Fibroblast of gingiva (primary cell): Measurements from ENCODE around the gene RAB3GAP2.
"Not testable (repeated sequence)": the region's sequence is repeated elsewhere in the genome, so short reads cannot be mapped to it uniquely, and the experiment has no call there.

Experiments
- DNase-seq: peaks from one replicate; pipeline ENCODE4 v3.0.0-alpha.2; 2011; ENCODE audit warnings: low read depth

The RAB3GAP2 gene

DNA sequence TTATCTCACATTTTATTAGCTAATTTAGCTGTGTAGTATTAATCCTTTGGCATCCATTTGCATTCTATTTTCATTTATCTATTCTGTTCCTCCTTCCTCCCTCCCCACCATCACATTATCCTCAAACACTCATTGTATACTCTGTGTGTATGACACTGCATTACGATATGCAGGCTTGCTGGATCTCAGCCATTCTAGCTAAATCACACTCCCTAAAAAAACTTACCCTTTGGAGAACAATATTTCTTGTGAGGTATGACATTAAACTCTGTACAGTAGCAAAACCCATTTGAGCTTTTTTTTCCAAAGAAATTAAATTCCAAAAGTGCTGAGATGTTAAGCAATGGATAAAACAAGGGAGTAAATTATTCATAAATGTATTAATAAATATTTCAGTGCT lies 11.4 kb upstream of the RAB3GAP2 start:
- DNase-seq = no peak

DNA sequence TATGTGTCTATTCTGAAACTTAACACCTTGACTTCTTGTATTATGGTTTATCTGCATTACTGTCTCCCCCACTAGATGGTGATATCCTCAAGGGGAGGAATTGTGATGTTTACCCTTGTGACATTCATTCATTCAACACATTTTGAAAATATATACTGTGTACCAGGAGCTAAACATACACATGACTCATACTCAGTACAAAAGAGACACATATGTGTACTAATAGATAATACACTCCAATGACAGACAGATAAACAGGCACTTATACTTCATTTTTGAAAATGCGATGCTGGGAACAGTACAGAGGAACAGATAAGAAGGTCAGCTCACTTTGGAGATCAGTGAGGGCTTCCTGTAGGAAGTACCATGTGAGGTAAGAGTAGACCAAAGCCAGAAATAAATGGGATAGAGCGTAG lies 8.9 kb upstream of the RAB3GAP2 start:
- peak; percentile 11 for DNase-seq

DNA sequence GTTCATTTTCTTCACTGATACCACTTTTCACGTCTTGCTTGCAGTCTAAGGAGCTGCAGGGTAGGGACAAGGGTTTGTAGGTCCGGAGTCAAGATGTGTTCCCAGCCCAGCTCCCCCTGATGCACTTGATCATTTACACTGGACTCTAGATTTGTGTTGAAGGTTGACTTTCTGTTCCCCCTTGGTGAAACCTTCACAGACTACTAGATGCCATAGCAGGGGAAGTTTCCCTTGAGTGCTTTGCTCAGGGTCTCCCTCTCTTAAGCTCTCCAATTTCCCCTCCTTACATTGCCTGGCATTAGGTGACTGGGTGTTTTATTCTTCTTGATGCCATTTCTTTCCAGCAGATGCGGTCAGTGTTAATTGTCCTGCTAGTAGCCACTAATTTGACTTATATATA lies 8.0 kb upstream of the RAB3GAP2 start:
- no peak for DNase-seq

DNA sequence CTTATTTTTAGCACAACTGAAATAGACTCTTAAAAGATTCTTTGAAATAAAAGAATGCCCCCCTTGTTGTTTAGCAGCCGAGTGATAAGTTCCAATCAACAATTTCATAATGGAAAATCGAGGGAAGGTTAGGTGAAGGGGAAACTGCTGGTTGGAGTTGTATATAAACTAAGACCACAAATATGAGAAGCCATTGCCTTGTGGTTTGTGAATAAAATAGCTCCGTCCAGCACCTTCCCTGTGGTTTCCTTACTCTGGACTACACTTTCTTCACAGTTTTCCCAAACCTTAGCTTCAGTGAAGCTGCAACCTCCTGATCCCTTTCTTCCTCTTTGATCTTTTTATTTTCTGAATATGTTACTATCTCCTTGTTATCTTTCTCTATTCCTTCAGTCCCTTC lies 6.7 kb upstream of the RAB3GAP2 start:
- DNase-seq = no peak

DNA sequence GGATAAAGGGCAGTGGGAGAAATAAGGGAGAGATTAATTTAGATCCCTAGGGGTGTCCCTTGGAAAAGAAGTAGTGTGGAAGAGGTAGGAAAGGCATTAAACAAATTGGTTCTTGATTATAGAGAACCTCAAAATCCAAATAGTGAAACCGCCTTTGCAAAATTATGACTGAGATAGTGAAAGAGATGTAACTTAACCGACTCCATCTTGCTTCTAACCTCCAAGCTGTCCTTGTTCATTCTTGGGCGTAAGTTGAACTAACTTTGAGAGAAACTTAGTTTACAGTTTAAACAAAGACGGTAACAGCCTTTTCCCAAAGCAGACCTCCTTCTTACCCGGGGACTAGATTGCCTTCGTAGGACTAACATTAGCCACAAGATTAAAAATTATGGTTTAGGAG lies 3.2 kb upstream of the RAB3GAP2 start:
- no peak for DNase-seq

DNA sequence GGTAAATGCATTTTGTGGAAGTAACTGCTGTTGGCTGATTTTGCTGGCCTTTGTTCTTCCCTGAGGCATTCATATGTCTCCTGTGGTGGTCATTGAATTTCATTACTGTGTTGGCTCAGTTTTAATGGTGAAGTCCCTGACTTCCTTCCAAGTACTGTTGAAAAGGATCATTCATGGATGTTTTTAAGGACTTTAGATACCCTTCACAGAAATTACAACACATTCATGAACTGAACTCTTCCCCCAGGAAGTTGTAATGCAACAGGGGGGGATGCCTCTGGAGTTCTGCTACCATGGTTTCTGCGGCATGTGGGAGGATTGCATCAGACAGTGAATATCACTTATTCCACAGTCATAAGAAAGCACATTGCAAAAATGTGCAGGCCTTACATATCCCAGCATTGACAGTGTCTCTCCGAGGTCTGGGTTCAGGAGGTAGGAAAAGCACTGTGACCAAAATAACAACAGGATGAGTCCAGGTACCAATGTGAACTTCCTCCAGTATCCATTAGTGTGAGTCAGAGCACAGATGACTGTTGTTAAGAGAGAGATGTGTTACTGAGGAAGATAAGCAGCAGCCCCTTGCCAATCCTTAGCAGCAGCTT lies 2.1 kb upstream of the RAB3GAP2 start:
- DNase-seq = no peak

DNA sequence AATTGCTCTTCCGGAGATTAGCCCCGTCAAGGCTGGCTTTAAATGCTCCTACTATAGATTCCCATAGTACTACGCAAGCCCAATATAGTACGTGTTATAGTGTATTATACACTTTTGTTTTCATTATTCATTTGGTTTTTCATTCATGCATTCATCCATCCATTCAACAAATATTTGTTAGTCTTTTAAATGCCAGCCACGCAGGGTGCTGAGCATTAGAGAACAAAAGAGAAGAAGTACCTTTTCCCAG lies 513 bp upstream of the RAB3GAP2 start:
- no peak for DNase-seq

DNA sequence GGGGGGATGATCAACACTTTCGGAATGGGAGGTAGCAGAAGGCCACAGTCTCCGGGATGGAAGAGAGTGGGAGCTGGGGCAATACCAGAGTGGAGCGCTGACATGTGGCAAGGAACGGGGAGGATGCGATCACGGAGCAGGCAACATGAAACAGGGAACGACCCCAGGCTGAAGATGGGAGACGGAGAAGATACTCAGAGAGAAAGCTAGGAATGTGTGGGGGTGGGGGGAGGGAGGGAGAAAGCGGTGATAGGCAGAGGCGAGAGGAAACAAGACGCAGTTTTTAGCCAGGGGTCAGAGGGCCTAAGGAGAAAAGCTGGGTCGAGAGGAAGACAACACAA lies 577 bp downstream of the RAB3GAP2 start:
- peak; percentile 23 for DNase-seq

DNA sequence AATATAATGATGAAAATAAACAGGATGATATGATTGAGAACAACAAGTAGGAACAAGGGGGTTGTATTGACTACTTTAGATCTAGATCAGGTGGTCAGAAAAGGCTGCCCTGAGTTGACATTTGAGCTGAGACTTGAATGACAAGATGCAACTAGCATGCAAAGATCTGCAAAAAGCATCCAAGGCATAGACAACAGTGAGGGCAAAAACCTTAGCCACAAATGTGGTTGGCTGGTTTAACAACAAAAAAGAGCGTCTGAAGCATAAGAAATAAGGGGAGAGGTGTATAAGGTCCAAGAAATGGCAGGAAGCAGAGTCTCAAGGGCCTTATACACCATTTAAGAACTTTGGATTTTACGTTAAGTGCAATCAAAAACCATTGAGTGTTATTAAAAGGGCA lies 3.2 kb downstream of the RAB3GAP2 start:
- DNase-seq = no peak

DNA sequence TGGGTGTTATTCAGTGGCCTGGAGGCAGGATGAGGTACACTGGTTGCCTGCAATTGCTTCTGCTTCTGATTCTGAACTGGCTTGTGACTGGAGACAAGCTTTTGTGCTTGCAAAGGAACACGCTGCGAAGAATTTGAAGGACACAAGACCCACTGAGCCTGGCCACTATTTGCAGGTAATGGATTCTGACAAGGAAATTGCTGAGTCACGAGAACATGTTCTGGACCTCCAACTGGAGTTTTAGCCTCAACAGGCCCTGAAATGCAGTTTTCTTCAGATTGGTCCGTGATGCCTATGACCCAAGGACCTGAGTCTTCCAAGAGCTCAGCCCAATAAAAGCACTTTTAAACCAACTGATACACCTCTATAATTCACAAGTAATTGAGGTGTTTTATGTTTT lies 4.6 kb downstream of the RAB3GAP2 start:
- DNase-seq = no peak

DNA sequence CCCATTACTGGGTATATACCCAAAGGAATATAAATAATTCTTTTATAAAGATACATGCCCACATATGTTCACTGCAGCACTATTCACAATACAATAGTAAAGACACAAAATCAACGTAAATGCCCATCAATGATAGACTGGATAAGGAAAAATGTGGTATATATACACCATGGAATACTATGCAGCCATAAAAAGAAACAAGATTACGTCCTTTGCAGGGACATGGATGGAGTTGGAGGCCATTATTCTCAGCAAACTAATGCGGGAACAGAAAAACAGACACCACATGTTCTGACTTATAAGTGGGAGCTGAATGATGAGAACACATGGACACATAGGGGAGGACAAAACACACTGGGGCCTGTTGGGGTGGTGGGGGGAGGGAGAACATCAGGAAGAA lies 12.0 kb downstream of the RAB3GAP2 start:
- DNase-seq = not testable (repeated sequence)

DNA sequence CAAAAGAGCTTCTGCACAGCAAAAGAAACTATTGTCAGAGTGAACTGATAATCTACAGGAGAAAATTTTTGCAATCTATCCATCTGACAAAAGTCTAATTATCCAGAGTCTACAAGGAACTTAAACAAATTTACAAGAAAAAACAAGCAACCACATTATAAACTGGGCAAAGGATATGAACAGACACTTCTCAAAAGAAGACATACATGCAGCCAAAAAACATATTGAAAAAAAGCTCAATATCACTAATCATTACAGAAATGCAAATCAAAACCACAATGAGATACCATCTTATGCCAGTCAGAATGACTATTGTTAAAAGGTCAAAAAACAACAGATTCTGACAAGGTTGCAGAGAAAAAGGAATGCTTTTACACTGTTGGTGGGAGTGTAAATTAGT lies 12.5 kb downstream of the RAB3GAP2 start:
- DNase-seq = not testable (repeated sequence)

DNA sequence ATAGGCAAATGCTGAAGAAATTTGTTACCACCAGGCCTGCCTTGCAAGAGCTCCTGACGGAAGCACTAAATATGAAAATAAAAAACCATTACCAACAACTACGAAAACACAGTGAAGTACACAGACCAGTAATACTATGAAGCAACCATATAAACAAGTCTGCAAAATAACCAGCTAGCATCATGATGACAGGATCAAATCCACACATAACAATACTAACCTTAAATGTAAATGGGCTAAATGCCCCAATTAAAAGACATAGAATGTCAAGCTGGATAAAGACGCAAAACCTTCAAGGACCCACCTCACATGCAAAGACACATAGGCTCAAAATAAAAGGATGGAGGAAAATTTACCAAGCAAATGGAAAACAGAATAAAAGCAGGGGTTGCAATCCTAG lies 16.1 kb downstream of the RAB3GAP2 start:
- not testable (repeated sequence) for DNase-seq

DNA sequence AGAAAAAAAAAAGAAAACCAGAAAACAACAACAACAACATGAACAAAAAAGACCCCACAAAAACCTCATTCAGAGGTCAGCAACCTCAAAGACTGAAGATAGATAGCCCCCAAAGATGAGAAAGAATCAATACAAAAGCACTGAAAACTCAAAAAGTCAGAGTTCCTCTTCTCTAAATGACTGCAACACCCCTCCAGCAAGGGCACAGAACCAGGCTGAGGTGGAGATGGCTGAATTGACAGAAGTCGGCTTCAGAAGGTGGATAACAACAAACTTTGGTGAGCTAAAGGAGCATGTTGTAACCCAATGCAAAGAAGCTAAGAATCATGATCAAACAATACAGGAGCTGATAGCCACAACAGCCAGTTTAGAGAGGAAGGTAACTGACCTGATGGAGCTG lies 17.0 kb downstream of the RAB3GAP2 start:
- no peak for DNase-seq

DNA sequence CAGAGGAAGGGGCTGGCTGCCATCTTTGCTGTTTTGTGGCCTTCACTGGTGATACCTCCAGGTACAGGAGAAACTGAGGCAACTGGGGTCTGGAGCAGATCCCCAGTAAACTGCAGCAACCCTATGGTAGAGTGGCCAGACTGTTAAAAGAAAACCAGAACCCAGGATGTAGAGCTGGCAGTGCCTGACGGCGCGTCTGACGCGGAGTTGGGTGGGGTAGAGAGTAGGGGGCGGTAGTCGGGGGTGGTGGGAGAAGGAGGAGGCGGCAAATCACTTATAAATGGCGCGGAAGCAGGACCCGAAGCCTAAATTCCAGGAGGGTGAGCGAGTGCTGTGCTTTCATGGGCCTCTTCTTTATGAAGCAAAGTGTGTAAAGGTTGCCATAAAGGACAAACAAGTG lies 19.0 kb downstream of the RAB3GAP2 start:
- not testable (repeated sequence) for DNase-seq

DNA sequence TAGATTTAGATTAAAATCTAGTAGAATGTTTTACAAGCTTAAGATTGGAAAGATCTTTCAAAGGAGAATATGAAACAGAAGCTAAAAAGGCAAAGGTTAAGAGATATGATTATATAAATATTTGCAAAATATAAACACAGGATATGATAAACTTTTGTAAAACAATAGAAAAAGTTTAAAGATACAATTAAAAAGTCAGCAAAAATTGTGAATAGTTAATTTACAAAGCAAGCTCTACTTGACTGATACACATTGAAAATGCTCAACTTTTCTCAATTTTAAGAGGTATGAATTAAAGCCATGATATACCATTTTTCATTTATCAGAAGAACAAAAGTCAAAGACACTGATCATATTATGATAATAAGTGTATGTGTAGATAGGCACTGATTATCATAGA lies 21.0 kb downstream of the RAB3GAP2 start:
- DNase-seq = no peak

DNA sequence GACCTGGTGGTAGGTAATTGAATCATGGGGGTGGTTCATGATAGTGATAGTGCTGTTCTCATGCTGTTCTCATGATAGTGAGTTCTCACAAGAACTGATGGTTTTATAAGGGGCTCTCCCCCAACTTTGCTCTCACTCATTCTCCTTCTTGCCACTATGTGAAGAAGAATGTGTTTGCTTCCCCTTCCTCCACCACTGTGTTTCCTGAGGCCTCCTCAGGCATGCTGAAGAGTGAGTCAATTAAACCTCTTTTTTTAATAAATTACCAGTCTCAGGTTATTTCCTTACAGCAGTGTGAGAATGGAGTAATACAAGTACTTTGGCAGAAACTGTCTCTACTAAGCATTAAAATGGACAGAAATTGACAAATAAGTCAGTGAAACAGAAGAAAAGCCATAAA lies 21.6 kb downstream of the RAB3GAP2 start:
- no peak for DNase-seq

DNA sequence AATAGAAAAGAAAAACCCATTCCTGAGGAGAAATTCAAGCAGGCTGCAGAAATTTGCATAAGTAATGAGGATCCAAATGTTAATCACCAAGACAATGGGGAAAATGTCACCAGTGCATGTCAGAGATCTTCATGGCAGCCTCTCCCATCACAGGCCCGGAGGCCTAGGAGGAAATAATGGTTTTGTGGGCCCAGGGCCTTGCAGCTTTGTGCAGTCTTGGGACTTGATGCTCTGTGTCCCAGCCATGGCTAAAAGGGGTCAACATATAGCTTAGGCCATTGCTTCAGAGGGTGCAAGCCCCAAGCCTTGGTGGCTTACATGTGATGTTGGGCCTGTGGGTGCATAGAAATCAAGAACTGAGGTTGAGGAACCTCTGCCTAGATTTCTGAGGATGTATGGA lies 22.7 kb downstream of the RAB3GAP2 start:
- no peak for DNase-seq

DNA sequence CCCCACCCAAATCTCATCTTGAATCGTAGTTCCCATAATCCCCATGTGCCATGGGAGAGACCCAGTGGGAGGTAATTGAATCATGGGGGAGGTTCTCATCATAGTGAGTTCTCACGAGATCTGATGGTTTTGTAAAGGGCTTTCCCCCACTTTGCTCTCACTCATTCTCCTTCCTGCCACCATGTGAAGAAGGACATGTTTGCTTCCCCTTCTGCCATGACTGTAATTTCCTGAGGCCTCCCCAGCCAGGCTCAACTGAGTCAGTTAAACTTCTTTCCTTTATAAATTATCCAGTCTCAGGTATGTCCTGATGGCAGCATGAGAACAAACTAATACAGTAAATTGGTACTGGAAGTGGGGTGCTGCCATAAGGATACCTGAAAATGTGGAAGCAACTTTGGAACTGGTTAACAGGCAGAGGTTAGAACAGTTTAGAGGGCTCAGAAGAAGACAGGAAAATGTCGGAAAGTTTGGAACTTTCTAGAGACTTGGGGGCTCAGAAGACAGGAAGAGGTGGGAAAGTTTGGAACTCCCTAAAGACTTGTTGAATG lies 23.5 kb downstream of the RAB3GAP2 start:
- not testable (repeated sequence) for DNase-seq

DNA sequence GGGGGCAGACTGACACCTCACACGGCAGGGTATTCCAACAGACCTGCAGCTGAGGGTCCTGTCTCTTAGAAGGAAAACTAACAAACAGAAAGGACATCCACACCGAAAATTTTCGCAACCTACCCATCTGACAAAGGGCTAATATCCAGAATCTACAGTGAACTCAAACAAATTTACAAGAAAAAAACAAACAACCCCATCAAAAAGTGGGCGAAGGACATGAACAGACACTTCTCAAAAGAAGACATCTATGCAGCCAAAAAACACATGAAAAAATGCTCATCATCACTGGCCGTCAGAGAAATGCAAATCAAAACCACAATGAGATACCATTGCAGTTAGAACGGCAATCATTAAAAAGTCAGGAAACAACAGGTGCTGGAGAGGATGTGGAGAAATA lies 26.4 kb downstream of the RAB3GAP2 start:
- not testable (repeated sequence) for DNase-seq

DNA sequence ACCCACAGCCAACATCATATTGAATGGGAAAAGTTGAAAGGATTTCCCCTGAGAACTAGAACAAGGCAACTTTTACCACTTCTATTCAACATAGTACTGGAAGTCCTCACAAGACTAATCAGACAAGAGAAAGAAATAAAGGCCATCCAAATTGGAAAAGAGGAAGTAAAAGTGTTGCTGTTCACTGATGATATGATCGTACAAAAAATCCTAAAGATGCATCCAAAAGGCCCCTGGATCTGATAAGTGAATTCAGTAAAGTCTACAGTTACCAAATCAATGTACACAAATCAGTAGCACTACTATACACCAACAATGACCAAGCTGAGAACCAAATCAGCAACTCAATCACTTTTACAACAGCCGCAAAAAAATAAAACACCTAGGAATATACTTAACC lies 28.3 kb downstream of the RAB3GAP2 start:
- no peak for DNase-seq

DNA sequence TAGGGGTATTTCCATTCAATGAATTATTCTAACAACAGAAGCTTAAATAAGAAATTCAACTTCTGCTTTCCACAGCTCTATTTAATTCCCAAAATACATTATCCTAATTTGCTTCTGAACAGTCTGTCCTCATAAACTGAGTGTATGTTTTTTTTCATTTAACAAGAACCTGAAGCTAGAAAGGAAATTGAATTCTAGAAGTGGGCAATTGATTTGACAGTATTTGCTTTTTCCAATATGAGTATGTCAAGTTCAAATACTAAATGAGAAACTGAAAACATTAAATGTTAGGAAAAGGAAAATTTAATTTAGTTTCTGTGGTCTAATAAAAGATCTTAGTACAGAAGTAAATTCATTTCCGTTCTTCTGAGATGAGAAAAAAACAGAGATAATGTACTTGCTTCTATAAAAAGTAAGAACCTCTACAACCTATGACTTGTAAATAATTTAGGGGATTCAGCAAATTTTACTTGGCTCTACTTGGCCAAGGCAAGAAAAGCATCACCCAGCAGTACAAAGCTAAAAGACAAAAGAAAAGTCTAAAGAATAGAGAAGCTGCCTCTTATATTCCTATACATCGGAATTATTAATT lies 31.1 kb downstream of the RAB3GAP2 start:
- no peak for DNase-seq

DNA sequence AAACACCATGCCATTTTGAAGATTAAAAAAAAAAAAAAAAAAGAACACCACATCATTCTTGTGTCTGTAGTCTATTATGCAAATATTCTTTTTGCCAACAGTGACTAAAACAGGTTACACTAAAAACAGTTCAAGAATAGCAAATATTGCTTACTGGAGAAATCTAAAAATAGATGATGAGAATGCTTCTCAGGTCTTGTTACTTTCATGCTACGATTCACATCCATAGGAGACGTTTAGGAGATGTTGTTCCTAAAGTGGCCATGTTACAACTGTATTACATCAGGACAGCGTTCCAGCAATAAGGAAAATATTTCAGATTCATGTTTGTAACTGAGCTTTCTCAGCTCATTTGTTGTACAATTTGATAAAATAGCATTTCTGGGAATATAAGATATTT lies 32.3 kb downstream of the RAB3GAP2 start:
- DNase-seq = no peak

DNA sequence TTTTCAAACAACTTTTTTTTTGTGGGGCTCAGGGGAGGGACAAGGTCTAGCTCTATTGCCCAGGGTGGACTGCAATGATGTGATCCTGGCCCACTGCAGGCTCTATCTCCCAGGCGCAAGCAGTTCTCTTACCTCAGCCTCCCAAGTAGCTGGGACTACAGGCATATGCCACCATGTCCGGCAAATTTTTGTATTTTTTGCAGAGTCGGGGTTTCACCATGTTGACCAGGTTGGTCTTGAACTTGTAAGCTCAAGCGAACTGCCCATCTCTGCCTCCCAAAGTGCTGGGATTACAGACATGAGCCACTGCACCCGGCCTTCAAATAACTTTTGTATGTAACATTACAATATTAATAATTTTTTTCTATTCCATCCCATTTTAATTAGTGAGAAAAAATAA lies 33.0 kb downstream of the RAB3GAP2 start:
- DNase-seq = no peak

DNA sequence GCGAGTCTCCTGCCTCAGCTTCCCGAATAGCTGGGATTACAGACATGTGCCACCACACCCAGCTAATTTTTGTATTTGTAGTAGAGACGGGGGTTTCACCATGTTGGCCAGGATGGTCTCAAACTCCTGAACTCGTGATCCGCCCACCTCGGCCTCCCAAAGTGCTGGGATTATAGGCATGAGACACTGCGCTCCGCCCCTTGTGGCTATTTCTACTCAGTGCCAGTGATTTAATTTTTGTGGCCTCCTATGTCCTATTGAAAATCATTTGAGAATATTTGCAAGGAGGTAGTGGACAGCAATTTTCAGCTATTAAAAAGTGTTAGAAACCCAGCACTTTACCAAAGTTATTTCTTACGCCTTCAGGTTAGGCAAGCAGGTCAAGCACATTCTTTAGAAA lies 36.0 kb downstream of the RAB3GAP2 start:
- not testable (repeated sequence) for DNase-seq
